Effector CD8-positive, alpha-beta T cell (primary cell): ENCODE results near the gene RAD54L.
"Not testable (repeated sequence)": the region's sequence is repeated elsewhere in the genome, so short reads cannot be mapped to it uniquely, and the experiment has no call there.

Experiments used
- DNase-seq: peaks from one replicate; lab custom pipeline; 2025; lab: John Stamatoyannopoulos, UW

RAD54L gene

GRCh38 chr1:46285730-46286477 lies 38.3 kb downstream of the RAD54L start:
- DNase-seq, result no peak

GRCh38 chr1:46288485-46289133 lies 41.0 kb downstream of the RAD54L start:
- no peak for DNase-seq

- DNase-seq, result no peak
These were observed 41.6 kb downstream of the RAD54L start for GRCh38 chr1:46289134-46289494.

- DNase-seq, result no peak
These were observed 42.4 kb downstream of the RAD54L start for GRCh38 chr1:46289976-46290375.

- DNase-seq, result no peak
These were observed 47.7 kb downstream of the RAD54L start for GRCh38 chr1:46295306-46295705.

GRCh38 chr1:46298387-46298786 lies 50.8 kb downstream of the RAD54L start:
- no peak for DNase-seq

GRCh38 chr1:46300673-46301405 lies 53.3 kb downstream of the RAD54L start:
- DNase-seq, result no peak

- DNase-seq, result no peak
These were observed 53.8 kb downstream of the RAD54L start for GRCh38 chr1:46301406-46301807.

GRCh38 chr1:46301808-46302640 lies 54.5 kb downstream of the RAD54L start:
- DNase-seq, result peak; percentile 12

- no peak for DNase-seq
These were observed 55.1 kb downstream of the RAD54L start for GRCh38 chr1:46302641-46303037.

- DNase-seq, result peak; percentile 85
These were observed 55.7 kb downstream of the RAD54L start, which contains the start of the genes LRRC41 and UQCRH for GRCh38 chr1:46303038-46303871. Gene LRRC41, minus strand, starts transcription at chr1:46303616. Its CDS starts 294 bp downstream, at chr1:46303322. Gene UQCRH, plus strand, starts transcription at chr1:46303698. Its CDS starts 69 bp downstream, at chr1:46303767.

- DNase-seq, result no peak
These were observed 56.3 kb downstream of the RAD54L start for GRCh38 chr1:46303872-46304326.

GRCh38 chr1:46306159-46306530 lies 58.6 kb downstream of the RAD54L start:
- no peak for DNase-seq

GRCh38 chr1:46309401-46310159 lies 62.0 kb downstream of the RAD54L start:
- no peak for DNase-seq

- DNase-seq, result no peak
These were observed 62.8 kb downstream of the RAD54L start for GRCh38 chr1:46310321-46310720.

- DNase-seq, result no peak
These were observed 68.3 kb downstream of the RAD54L start for GRCh38 chr1:46315669-46316403.

- DNase-seq, result no peak
These were observed 69.8 kb downstream of the RAD54L start for GRCh38 chr1:46317323-46317722.

- not testable (repeated sequence) for DNase-seq
These were observed 71.7 kb downstream of the RAD54L start for GRCh38 chr1:46319301-46319700.
